NCI-H2029 treated with DMSO at 0.1 percent for 48 hours (cell line): ENCODE data around the gene GUCA2B.

Experiments used
- DNase-seq: peaks from one replicate; lab custom pipeline; 2025; lab: John Stamatoyannopoulos, UW

GUCA2B gene

DNA sequence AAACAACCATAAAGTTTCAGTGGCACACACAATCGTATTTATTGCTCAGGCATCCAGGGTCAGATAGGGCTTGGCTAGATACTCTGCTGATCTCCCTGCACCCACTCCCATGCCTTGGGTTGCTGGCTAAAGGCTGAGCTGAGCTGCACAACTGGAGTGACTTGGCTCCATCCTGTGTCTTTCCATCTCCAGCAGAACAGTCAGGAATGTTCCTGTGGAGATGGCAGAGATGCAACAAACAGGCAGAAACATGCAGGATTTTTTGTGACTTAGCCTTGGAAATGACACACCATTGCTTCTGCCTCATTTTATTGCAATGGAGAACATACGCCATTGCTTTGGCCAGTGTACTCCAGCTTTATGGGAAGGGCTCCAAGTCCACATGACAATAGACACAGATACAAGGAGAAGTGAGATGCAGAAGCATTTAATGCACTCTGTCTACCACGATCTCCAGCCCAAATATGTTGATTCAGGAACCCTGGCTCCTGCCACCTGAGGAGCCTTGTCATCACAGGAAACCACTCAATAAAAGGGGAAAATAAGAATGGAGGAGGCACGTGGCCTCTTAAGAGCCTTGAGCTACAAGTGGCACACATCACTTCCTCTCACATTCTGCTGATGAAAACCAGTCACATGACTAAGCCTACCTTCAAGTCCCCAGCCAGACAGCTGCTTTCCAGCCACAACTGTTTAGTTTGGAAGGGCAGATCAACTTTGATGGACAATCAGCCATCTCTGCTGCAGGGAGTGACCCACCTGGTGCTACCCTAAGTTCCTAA, 10.1 kb upstream of the GUCA2B start:
- peak; percentile 96 for DNase-seq

DNA sequence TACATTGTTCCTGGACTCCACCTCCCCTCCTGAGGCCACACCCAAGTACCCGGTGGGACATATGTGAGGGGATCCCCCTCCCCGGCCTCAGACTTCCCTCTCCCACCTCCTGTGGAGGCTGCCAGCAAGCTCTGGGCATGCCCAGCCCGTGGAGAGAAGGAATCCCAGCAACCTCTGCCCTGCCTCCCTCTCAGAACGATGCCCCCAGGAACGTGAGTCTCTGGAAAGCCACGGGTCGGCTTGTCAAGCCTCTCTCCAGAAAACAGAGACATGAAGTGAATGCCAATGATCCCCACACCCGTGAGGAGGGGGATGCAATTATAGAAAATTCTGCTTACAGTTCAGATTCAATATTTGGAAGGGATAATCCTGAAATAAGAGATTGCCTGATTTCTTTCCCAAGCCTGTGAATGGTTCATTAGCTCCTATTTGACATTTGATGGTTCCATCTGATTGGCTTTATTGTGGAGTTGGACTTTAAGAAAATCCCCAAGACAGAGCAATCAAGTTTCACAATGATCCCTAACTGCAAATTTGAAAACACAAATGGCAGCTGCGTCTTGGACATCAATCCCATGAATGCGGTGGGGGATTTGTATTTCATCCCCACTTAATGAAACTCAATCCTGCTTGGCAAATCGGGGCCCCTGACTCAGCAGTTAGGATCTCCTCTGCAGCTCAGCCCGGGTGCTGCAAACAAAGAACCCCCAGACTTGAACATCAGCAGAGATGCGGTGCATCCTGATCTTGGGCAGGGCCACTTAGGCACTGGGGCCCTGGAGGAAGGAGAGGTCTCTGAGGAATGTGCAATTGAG, 9.1 kb upstream of the GUCA2B start:
- DNase-seq: no peak

- DNase-seq: no peak
Measured at GRCh38 chr1:42144711-42145388, 8.4 kb upstream of the GUCA2B start.

- no peak for DNase-seq
Measured at GRCh38 chr1:42145389-42145716, 7.9 kb upstream of the GUCA2B start.

- no peak for DNase-seq
Measured at GRCh38 chr1:42145764-42146625, 7.2 kb upstream of the GUCA2B start.

- peak; percentile 94 for DNase-seq
Measured at GRCh38 chr1:42146626-42147320, 6.4 kb upstream of the GUCA2B start.

- DNase-seq: no peak
Measured at GRCh38 chr1:42148166-42148565, 5.0 kb upstream of the GUCA2B start.

DNA sequence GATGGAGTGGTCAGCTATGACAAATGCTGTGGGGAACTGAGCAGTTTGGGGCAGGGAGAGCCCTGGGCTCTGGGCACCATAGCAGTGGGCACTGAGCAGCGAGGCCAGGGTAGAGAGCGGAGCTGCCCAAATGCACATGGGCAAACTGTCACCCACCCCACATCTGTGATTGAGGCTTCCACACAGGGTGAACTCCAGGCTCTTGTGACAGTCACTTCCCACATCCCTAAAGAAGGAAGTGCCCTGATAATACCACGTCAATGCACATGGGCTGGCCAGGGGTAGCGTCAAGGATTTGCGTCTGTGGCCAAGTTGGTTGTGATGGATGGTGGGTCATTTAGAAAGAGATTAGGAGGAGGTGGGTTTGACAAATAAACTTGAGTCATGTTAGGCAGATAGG, 2.6 kb upstream of the GUCA2B start:
- DNase-seq: no peak

DNA sequence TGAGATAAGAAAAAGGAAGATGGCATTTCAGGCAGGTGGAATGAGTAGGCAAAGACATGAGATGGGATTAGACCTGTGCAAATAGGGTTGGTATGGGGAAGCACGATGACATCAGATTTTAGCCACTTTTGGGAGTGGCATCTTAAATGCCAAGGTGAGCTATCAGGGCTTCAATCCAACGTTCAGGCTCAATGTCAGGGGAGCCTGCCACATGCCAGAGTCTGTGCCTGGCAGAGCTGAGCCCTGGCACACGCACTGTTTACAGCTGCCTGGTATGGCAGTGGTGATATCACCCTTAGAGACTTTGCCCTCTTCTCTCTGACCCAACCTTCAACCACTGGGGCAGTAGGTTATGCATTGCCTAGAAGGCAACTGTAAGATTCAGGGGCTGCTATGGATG, 1.1 kb upstream of the GUCA2B start:
- no peak for DNase-seq

DNA sequence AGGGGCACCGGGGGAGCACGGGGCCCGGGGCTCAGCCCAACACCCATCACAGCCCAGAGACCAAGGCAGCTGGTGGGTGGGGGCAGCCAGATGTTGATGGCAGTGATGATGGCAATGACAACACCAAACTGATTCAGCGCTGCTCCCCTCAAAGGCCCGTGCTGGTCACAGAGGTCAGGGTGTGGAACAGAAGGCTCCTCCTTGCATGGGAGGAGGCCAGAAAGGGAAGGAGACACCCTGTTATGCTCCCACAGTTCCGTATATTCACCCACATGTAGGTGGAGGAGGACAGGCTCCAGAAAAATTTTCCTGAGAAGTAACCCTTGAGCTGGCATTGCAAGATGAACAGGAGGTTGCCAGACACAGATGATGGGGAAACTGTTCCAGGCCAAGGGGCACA, 414 bp downstream of the GUCA2B start:
- no peak for DNase-seq

DNA sequence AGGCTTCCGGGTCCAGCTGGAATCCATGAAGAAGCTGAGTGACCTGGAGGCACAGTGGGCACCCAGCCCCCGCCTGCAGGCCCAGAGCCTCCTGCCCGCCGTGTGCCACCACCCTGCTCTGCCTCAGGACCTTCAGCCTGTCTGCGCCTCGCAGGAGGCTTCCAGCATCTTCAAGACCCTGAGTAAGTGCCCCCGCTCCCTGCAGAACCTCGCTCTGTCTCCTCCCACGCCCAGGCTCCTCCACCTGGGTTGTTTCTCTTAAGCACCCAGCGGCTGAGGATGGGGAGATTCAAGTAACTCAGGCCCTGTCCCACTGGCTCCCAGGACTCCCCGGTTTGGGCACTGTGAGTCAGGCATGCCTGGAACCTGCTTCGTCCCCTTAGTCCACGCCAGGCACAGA, 1.5 kb downstream of the GUCA2B start:
- DNase-seq: no peak

GRCh38 chr1:42155362-42155761, 2.2 kb downstream of the GUCA2B start:
- no peak for DNase-seq

DNA sequence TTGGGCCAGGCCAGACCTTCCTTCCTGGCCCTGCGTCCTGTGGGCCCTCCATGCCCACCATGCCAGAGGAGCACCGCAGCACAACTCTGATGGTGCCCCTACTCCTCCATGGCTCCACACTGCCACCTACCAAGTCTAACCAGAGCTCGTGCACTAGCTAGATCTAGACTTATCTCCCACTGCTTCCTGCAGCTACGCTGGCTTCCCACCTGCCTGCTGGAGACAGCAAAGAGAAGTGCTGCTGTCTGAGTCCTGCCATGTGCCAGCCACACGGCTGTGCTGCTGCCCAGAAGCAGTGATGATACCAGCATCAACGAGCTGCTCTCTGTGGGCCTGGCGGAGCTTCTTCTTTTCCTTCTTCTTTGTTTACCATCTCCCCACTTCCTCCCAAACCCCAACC, 4.5 kb downstream of the GUCA2B start:
- no peak for DNase-seq

- no peak for DNase-seq
Measured at GRCh38 chr1:42158189-42158588, 5.0 kb downstream of the GUCA2B start.

GRCh38 chr1:42162181-42162580, 9.0 kb downstream of the GUCA2B start:
- DNase-seq: peak; percentile 36

DNA sequence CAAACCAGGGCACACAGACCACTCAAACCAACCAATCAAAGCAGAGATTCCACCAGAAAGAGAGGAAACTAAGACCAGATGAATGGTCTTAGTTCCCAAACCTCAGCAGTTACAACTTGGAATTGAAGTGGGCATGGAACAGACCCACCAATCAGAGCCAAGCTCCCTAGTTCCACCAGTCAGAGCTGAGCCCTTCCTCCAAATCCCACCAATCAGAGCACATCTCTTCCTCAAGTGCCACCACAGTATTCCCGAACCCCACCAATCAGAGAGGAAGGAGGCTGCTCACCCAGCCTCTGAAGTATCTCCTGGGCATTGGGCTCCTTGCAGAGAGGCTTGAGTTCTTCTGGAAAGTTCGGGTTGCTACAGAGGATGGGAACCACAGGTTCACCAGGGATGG, 9.9 kb downstream of the GUCA2B start:
- DNase-seq: no peak

DNA sequence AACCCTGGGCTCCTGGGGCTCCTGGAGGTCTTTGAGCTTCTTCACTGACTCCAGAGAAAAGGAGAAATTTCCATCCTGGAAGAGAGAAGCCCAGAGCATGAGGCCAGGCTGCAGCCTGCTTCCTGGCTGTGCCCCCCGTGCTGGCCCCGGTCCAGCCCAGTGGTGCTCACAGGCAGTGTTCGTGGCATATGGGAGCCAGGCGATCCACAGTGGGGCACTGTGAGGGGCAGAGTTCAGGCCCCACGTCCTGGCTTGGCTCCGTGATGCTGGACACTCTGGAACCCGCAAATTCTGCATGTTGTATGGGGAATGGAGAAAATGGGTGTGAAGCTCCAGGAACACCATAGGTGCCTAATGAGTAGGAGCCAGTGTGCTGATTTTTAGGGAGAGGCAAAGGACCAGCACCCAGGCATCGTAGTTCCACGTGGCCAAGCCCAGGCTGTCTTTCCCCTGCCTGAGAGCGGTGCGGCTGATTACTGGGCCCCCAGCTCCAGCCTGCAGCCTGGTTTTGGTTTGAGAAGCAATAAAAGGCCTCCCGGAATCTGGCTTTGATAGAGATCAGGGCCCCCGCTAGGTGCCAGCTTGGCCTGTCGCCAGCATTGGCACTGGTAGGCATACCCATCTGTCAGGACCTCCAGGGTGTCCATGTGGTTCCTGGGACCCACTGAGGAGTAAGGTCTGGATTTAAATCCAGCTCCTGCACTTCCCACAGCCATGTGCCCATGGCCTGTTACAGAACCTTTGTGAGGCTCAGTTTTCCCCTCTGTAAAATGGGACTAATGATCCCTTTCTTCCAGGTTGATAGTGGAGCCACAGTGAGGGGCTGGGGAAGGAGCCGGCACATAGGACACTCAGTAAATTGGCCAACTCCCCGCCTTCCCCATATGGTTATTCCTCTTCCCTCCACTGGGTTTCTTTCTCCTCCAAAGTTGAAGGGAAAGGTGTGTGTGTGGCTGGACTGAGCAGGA, 10.6 kb downstream of the GUCA2B start:
- DNase-seq: no peak

DNA sequence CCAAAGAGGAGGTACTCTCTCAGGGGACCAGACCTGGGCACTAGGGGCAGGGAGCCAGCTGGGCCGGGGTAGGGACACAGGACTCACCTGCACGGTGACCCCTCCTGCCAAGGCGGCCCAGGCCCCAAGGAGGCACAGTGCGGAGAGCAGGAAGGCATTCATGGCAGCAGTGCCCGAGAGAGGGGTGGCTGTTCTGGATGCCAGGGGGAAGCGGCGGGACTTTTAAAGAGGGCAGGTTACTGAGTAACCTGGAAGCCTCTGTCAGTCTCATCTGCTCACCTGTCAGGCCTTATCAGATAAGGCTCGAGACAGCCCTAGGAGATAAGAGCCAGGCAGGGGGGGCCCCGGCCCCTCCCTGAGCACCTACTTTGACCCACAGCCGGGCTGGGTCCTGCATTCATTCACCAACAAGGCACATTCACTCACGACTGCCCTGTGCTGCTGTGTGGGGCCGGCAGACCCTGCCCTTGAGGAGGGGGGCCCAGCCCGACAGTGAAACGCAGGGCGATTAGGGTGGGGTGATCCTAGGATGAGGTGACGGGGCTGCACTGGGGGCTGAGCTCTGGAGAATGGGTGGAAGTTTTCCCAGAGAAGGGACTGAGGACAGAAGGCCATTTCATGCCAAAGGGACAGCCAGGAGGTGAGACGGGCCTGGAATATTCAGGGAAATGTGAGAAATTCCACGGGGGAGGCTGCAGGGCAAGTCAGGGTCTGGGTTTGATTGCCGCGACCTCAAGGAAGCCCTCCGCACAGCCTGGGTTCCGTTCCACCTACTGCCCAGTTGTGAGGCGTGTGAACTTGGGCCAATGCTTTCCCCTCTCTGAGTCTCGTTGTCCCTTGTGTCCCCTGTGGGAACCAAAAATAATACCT, 11.6 kb downstream of the GUCA2B start, which contains the start of gene GUCA2A:
Gene GUCA2A, minus strand, starts transcription at position 195 of the 870 bp plus-strand sequence. Its CDS starts 33 bp downstream, at position 162.
- DNase-seq: no peak
